ENCODE results near the gene SNPH.

- TF ChIP-seq POLR2A (IDR thresholded peaks at IDR 0.05), result peak in 1 of 2 donors; percentile 22
- TF ChIP-seq CTCF (IDR thresholded peaks at IDR 0.05), result no peak
Observed at GRCh38 chr20:1322511-1323245, 56.6 kb downstream of the SNPH start.
